Fibroblast of the conjunctiva (primary cell): ENCODE data around the gene ABCB11.

Experiments used
- DNase-seq: peaks from one replicate; pipeline ENCODE4 v3.0.0-alpha.2; 2010; ENCODE audit warnings: low read depth

ABCB11 gene

DNA sequence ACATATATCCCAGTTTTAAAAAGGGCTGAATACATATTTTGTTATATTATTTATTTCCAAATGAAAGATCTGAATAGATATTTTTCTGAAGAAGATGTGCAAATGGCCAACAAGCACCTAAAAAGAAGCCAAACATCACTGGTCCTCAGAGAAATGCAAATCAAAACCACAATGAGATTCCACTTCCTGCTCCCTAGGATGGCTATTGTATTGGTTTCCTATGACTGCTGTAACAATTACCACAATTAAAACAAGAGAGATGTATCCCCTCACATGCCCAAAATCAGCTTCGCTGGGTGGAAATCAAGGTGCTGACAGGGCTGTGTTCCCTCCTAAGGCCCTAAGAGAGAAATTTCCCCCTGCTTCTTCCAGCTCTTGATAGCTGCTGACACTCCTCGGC, 23.2 kb downstream of the ABCB11 start:
- no peak for DNase-seq

DNA sequence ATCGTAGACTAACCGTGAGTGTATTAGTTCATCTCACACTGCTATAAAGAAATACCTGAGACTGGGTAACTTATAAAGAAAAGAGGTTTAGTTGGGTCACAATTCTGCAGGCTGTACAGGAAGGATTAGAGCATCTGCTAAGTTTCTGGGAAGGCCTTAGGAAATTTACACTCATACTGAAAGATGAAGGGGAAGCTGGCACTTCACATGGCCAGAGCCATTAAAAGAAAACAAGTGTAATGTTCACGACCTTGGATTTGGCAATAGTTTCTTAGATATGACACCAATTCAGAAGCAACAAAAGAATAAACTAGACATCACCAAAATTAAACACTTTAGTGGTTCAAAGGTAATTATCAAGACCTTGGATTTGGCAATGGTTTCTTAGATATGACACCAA, 23.8 kb downstream of the ABCB11 start:
- no peak for DNase-seq

DNA sequence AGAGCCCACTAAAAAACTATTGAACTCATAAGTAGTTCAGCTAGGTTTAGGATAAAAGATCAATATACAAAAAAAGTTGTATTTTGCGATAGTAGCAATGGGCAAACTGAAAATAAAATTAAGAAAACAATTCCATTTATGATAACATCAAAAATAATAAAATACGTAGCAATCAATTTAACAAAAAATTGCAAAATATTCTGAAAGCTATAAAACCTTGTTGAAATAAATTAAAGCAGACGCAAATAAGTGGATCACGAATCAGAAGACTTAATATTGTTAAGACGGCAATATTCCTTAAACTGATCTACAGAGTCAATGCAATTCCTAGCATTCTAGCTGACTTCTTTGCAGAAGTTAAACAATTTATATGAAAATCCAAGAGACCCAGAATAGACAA, 24.5 kb downstream of the ABCB11 start:
- DNase-seq, result no peak

DNA sequence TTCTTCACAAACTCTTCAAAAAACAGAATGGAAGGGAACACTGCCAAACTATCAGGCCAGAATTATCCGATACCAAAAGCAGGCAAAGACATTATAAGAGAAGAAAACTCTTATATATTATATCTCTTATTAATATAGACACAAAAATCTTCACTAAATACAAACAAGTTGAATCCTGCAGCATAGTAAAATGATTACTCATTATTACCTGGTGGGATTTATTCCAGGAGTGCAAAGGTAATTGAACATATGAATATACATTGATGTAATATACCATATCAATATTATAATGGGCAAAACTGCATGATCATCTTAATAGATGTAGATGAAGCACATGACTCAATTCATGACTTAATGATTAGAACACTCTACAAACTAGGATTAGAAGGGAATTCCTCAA, 25.1 kb downstream of the ABCB11 start:
- DNase-seq, result no peak

DNA sequence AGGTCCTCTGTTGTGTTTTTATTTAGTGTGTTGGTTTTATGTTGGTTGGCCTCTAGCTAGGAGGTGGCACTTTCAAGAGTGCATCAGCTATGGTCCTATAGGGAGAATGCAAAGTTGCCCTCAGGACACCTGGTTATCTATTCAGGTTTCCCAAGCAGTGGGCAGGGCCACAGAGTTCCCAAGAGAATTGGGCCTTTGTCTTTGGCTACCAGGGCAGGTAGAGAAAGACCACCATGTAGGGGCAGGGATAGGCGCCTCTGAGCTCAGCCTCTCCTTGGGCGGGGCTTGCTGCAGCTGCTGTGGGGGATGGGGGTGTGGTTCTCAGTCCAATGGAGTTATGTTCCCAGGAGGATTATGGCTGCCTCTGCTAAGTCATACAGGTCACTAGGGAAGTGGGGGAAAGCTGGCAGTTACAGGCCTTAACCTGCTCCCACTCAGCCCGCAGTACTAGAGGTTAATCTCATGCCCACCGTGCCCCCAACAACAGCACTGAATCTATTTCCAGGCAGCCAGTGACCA, 26.0 kb downstream of the ABCB11 start:
- DNase-seq, result no peak

DNA sequence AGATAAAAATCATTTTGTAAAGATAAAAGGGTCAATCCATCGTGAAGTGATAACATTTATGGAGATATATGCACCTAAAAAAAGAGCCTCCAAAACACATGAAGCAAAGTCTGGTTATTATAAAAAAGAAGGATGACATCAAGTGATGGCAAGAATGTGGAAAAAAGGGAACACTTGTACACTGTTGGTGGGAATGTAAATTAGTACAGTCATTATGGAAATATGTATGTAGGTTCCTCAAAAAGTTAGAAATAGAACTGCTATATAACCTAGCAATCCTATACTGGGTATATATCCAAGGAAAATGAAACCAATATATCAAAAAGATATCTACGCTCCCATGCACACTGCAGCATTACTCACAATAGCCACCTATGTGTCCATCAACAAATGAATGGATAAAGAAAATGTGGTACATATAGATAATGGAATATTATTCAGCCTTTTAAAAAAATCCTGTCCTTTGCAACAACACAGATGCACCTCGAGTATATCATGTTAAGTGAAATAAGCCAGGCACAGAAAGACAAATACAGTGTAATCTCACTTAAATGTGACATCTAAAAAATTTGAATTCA, 28.9 kb downstream of the ABCB11 start:
- no peak for DNase-seq

DNA sequence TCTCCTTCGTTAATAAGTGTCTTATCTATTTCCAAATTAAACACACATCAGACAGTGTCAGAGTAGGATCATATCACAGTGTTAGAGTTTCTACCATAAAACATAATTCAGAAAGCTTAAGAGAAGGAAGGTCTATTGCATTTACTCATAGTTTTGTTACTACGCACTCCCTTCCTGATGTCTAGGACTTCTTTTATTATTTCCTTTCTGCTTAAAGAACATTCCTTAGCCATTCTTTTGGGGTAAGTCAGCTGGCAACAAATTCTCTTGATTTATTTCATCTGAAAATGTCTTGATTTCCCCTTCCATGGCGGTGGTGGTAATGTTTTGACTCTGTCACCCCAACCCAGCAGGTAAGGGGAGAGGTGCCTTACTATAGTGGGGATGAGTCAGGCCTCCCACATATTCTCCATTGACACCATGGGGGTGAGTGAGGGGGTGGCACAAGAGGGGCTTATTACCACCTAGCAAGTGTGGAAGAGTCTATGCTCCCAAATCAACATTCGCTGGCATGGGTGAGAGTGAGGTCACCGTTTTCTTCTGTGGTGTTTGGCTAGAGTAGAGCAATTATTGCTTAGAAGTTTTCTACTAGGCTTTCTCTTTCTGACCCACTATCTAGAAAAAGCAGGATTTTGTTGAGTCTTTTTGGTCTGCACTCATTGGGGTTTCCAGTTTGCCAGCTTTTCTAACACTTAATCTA, 29.9 kb downstream of the ABCB11 start:
- no peak for DNase-seq

DNA sequence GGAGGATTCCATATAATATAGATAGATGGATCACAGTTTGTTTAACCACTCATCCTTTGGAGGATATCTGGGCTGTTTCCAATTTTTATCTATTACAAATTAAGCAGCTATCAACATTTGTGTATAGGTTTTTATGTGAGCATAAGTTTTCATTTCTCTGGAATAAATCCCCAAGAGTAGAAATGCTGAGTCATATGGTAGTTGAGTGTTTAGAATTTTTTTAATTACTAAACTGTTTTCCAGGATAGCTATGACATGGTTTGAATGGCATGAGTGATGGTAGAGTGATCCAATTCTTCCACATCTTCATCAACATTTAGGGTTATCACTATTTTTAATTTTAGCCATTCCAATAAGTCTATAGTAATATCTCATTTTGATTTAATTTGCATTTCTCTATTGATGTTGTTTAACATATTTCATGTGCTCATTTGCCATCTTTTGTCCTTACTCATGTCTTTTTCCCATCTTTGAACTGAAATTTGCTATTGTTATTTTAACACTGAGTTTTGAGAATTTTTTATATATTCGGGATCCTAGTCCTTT, 31.4 kb downstream of the ABCB11 start:
- DNase-seq, result no peak

DNA sequence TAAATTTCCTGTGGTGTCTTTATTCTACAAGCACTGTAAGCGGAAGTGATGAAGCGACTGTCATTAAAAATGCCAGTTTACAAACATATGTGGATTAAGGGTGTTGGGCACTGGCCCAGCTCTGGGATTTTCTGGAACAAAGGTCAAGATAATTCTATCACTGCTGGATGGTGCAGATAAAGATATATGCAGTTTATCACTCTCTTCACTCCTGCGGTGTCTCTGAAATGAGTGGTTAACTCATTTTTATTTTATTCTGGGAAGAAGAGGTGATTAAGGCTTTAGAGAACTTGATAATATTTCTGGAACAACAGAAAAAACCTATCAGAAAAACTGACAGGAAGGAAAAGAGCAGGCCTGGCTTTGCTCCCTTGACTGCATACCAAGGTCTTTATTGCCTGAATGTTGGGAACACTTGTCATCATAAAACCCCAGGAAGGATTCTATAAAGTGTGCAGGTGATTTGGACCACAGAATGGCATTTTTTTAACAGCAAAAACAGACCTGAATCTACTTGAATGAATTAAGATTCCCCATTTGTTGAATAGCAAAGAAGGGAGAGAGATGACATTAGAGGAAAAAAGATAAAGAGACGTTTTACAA, 32.4 kb downstream of the ABCB11 start:
- DNase-seq, result no peak

DNA sequence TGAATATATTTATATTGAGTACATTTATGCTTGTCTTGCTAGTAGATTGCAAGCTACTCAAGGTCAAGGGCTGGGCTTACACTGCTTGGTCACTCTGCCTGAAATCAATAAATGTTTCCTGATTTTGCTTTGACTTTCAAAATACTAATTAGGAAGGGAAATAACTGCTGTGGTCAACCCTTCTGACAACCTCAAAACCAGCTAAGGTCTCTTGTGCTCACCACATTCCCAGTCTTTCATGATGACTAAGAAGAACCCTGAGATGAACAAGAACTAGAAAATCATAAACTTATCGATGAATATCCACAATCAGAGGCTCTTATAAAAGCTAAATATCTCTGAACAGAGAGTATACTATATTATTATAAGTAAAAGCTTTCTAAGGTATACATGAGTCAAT, 33.3 kb downstream of the ABCB11 start:
- DNase-seq, result no peak

DNA sequence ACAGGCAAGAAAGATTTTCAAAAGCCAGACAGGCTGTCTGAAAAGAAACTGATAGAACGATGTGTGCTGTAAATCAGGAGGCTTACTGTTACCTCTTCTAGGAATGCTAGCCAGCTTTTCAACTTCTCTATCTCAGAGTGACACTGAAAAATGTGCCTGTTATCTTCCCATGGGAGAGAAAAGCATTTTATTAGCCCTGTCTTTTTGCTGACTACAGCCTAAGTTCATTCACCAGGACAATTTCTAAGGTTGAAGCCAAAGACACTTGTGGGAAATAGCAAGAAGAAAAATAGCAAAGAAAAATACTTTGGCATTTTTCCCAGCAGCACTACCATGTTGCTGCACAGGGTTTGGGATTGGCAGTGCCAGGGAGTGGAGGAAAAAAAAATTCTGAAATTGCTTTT, 34.0 kb downstream of the ABCB11 start:
- no peak for DNase-seq

DNA sequence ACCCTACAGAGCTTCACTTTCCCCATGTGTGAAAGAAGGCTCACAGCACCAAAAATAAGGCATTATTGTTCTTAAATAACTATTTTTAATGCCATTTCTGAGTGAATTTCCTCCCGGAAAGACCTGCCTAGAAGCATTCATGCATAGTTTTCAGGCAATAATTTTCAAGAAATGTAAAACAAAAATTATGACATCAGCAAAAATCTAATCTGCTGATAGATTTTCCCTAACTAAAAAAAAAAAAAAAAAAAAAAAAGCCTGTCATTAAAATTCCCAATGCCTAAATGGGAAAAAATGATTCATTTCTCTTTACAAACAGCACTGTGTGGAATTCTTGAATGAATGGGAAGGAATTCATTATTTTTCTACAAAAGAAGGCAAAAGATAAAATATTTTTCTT, 35.4 kb downstream of the ABCB11 start:
- no peak for DNase-seq

DNA sequence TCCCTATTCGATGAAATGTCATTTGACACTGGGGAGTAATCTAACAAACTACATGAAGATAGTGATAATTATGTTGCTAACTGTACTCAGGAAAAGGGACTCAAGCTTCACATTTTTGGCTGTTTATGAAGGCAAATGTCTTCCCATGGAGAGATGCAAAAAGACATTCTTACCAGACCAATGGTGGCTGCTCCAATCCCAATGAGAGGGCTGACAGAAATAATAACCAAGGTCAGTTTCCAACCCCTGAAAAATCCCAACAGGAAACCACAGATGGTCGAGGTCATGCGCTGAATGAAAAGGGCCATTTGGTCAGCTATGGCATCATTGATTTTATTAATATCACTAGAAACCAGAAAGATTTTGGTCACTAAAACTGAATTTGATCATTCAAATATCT, 37.6 kb downstream of the ABCB11 start:
- DNase-seq, result no peak

DNA sequence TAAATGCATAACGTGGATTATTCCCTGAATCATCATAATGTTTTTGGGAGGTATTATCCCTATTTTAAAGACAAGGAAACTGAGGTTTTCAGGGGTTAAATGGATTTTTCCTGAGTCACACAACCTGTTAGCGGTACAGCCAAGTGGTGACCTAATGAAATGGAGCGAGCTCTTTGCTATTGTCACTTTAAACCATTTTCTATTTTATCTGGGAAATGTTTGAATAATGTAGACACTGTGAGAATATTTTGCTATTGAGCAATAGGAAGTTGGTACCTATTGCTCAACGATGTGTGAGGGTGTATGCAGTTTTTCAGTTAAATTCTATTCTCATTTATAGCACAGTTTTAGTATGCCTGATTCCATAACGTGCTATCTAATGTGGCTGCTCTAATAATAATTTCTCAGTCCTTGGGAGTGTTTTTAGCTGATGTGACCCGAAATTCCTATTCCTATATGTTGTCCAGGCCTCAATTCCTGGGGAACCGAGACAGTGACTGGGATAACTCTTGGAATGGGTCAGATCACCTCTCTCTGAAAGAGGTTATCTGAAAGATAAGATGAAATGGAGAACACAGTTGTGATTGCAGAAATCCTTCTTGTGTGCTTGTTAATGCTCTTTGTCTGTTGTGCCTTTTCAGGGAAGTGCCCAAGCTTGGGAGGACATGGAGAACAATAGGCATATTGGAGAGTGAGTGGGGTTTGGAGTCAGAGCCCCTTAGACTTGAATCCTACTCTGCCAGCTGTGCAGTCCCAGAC, 38.4 kb downstream of the ABCB11 start:
- DNase-seq, result no peak

DNA sequence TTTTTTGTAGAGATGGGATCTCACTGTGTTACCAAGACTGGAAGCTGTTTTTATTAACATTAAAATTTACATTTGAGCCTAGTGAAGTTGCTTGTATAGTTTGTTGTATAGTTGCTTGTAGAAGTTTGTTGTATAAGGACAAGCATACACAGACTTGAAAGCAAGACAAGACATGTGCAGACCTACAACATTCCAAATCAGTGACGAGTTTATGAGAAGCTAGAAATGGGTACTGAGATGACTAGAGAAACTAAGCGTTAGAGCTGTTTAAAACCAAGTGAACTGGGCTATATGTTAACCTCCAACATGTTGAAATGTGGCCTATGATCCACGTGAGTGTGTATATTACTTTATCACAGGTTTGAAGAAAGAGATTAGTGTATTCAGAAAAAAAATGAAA, 39.1 kb downstream of the ABCB11 start:
- no peak for DNase-seq

DNA sequence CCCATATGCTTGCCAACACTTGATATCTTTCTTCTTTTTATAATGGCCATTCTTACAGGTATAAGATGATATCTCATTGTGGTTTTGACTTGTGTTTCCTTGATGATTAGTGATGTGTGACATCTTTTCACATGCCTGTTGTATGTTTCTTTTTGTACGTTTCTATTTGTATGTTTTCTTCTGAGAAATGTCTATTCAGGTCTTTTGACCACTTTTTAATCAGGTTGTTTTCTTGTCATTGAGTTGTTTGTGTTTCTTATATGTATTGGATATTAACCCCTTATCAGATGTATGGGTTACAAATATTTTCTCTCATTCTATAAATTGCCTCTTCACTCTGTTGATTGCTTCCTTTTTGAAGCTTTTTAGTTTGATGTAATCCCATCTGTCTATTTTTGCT, 42.4 kb downstream of the ABCB11 start:
- DNase-seq, result no peak

DNA sequence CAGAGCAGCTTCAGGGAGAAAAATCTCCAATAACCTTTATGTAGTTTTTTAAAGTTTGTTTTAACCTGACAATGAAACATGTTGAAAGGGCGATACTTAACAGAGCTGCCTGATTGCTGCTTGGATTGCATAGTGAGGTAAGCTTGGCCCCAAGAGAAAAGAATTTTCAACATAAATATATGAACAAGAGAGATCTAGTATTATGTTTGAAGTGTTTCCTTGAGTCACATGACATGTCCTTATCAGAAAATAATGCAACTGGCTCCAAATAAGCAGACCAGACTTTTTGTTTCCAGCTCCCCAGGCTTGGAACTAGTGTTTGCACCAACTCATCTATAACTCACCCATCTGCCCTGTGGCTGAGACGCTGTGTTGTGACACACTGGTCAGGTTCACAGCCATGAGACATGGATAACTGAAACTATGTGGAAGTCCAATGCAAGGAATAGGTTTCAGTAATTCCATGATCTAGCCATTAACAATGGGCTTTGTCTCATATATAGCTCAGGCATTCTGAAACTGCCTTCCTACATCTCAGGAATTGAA, 44.7 kb downstream of the ABCB11 start:
- DNase-seq, result no peak

DNA sequence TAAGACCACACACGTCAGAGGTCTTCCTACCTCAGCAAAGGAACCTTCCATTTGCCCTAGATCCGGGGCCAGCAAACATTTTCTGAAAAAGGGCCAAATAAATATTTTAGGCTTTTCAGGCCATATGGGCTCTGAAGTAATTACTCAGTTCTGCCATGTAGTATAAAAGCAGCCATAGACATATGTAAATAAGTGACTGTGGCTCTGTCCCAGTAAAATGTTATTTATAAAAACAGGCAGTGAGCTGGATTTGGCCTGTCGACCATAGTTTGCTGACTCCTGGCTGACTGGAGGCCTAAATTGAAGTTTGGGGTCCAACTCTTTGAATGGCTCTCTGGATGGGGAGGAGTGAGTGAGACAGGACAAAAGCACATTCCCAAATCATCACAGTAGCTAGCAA, 49.5 kb downstream of the ABCB11 start:
- DNase-seq, result no peak

DNA sequence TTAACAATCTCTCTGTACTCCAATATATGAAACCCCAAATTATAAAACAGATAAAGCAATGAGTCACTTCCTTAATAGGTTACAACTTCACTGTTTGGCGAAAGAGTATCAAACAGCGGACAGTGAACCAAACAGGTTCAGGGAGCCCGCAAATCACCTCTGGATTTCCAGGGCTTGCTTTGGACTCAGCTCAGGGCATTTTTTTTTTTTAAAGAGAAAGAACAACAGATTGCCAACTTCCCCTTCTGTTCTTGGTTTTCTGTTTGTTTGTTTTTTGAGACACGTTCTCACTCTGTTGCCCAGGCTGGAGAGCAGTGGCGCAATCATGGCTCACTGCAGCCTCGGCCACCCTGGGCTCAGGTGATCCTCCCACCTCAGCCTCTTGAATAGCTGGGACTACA, 52.7 kb downstream of the ABCB11 start:
- no peak for DNase-seq

DNA sequence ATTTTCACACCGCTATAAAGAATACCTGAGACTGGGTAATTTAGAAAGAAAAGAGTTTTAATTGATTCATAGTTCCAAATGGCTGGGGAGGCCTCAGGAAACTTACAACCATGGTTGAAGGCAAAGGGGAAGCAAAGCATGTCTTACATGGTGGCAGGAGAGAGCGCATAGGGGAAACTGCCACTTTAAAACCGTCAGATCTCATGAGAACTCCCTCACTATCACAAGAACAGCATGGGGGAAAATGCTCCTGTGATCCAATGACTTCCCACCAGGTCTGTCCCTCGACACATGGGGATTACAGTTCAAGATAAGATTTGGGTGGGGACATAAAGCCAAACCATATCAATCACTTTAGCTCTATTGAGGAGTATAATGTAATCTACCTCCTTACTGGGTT, 53.5 kb downstream of the ABCB11 start:
- DNase-seq, result no peak

DNA sequence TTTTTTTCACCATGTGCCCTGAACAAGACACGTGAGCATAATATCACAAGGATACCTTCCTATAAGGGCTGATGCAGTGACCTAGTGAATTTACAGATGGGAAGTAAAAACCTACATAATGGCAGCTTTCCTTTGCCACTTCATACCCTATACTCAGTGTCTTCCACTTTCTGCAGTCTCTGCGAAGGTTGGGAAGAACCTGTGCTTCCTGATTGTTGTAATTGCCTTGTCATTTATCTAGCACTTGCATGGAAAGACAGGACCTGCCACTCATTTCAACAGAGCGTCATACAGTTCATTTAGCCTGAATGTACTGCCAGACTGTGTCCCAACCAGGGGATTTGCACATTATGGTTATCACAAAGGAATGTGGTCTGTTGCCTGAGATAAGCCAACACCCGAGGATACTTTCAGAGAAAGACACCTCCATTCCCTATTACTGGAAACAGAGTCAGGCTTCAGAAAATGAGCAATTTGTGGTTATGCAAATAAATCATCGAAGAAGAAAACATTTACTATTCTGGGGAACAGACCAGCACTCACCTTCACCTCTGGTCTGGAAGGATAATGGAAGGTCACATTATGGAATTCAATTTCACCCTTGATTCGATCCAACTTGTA, 55.0 kb downstream of the ABCB11 start:
- DNase-seq, result no peak

DNA sequence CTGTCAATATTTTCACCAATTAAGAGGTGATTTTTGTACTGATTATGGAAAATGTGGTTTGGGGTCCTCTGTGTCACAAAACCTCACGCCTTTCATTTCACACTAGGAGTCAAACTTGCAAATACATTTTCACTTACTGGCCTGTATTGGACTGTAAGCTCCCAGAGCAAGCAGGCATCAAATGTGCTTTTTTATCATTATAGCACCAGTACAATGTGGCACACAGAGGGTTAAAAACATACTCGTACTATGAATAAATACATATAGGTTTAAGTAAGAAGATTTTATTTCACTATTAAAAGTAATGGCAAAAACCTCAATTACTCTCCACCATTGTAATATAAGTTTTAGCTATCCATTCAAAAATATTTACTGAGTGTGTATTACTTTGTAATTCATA, 56.7 kb downstream of the ABCB11 start:
- DNase-seq, result no peak
